COLO668 (cell line): Measurements from ENCODE around the gene AHRR.
A peak's percentile ranks its signal among the peaks of the same experiment; 100 is the strongest.

Experiments used
- DNase-seq: peaks from one replicate; lab custom pipeline; 2025; ENCODE audit not compliant: unreplicated experiment; lab: John Stamatoyannopoulos, UW

AHRR gene

DNA sequence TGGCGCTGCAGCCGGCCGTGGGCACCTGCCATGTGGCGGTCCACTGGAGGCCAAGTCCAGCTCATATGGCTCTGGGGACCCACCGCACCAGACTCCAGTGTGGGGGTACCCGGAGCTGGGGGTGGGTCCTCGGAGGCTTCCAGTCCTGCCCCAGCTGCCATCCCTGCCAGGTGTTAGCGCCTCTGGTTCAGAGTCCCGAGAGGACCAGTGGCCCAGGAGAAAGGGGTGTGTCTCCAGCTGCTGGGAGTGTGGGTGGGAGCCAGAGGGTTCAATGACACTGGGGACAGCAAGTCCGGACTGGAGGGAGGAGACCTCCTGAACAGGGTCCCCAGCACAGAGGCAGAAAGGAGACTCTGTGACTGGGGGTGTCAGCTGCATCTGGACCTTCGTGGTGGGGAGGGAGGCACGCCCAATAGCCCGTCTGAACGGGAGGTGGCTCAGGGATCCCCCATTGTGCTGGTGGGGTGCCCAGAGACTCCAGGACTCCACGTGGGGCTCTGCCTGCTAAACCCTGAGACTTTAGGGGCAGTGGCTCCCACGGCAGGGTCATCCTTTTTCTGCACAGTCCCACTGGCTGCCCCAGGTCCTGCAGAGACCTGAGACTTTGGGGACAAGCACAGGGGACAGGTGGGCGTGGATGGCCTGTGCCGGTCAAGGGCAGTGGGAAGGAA lies 2.4 kb upstream of the AHRR start:
- DNase-seq: peak; percentile 46

DNA sequence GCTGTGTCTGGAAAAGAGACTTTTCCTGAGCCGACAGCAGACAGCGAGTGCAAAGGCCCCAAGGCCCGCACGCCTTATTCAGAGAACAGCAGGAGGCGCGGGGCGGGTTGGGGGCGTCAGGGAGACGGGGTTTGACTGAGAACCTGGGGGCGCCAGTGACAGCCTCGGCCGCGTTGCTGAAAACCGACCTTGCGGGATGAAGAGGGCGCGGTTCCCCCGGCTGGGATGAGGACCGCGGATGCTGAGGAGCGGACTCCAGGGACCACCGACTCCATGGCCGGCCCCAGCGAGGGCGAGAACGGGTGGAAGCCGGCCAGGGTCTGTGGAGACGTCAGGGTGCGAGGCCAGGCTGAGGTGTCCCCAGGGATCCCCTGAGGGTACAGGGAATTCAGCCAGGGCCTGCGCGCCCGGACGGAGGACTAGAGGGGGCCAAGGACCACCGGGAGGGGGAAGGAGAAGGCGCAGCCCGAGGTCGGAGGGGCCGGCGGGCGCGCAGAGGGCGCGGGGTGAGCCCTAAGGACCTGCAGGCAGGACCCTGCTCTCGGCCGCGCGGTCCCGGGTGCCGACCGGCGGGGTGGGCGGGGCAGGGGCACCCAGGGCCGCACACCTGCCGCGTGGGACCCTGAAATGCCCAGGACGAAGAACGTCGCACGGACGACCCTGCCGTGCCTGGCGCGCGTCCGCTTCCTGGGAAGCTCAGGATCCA lies 837 bp upstream of the AHRR start:
- peak; percentile 35 for DNase-seq

DNA sequence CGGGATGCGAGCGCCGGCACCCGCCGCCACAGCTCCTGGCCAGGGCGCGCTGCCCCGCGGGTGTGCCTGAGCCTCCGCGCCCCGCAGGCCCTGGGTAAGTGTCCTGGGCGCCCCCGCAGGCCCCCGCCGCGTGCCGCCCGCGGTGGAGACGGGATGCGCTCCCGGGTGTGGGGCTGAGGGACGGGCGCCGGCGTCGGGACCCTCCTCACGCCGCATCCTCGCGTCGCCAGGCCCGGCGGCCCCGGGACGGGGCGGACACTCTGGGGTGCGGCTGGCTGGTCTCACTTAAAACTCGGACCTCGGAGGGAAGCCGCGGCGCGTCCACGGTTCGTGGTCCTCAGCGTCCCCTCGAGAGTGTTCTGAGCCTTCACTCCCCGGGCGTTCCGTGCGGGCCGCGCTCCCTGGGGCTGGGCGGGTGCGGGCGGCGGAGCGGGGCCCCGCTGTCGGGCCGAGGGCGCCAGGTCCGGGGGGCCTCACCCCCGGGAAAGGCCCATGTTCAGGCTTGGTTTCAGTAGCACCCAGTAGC lies 275 bp downstream of the AHRR start:
- no peak for DNase-seq

DNA sequence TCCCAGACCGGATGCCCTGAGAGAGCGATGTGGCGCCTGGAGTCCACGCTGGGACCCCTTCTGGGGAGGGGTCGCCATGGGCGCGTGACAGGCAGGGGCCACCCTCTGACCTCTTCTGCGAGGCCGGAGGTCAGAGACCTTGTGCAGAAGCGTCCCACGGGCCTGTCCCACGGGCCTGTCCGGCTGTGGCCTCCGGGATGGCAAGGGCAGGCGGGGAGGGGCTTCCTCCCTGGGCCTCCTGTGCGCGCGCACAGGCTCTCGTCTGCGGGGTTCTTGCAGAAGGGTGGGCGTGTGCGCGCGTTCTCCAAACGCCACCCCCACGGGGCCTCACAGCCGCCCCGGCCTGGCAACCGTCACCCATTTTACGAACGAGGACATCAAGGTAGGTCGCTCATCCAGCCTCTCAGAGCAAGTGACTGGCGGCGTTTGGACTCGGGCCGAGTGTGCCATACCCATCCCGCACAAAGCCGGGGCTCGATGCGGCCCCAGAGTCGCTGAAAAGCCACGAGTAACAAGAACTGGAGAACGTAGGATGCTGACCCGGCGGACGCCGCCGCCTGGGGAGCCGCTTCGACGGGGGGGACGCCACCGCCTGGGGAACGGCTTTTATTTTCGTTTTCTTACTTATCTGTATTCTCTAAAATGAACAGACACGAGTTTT lies 897 bp downstream of the AHRR start:
- DNase-seq: no peak

DNA sequence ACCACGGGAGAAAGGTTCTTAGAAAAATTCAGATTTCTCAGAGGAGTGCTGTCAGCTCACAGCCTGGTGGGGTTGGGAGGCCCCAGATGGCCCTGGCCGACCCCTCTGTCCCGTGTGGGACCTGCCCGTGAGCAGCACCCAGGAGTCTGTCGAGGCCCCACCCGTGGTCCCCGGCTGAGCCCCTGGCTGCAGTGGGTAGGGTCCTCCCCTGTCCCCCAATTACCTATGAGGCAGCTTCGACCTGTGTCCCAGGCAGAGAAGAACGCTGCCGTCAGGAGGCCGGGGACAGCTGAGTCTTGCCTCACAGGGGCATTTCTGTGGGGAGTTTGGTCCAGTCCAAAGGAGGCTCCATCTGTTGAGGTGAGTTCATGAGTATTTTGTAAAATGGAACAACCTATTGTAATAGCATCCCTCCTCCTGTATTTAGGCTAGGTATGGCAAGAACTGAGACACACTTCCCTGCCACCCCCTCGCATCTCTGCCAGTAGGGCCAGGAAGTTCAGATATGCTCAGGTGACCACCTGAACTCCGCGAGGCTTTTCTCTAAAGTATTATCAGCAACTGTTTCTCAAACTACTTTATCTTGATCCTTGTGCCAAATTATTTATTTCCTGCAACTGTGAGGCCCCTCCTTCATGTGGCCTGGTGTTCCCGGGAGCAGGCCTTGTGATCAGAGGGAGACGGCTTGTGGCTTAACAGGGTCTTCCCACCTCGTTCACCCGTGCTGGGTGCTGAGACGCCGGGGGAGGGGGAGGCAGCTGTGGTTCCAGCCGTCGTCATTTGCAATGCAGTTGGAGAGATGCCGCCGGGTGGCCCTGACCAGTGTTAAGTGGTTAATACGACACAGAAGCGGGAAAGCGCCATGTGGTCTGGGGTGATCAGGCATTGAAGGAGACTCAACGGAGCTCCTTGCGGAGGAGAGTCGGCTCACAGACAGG lies 1.7 kb downstream of the AHRR start:
- DNase-seq: no peak

DNA sequence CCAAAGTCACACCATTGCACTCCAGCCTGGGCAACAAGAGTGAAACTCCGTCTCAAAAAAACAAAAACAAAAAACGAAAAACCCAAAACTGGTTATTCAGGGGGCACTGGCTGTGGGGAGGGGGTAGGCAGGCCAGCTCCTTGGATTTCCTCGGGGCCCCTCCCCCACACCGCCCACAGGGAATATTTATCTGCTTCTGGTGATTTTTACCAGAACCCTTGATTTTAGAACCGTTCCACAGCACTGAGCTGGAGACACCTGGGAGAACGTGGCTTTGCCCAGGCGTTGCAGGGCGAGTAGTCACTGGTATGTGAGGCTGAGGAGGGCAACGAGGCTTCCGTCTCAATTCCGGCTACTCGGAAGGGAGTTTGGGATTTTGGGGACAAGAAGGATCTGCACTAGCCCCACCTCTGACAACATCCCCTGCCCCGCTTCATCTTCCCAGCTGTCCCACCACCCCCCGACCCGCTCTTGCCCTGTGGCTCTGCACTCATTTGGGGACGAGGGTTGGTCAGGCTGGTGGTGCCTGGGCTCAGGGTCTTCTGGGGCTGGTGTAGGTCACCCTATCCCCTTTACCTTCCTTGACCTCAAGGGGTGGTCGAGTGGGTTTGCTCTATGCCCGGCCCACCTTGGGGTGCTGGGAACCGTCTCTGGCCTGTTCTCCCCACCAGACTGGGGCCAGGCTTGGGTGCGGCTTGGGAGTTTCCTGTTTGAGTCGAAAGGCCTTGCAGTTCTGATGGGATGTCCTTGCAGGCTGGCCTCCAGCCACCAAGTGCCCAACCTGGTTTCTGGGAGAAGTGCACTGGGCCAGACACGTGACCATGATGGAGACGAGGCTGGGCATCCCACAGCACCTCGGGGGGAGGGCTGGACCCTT lies 3.5 kb downstream of the AHRR start:
- DNase-seq: no peak

DNA sequence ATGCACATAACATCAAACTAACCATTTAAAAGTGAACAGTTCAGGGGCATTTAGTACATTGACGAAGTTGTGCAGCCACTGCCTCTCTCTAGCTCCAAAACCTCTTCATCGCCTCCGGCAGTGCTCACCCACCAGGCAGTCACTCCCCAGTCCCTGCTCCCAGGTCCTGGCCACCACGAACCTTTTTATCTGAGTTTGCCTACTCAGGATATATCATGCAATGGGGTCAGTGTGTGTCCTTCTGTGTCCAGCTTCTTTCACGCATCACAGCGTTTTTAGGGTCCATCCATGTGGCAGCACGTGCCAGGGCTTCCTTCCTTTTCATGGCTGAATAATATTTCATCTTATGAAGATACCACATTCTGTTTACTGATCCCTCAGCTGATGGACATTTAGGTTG lies 4.6 kb downstream of the AHRR start:
- no peak for DNase-seq

DNA sequence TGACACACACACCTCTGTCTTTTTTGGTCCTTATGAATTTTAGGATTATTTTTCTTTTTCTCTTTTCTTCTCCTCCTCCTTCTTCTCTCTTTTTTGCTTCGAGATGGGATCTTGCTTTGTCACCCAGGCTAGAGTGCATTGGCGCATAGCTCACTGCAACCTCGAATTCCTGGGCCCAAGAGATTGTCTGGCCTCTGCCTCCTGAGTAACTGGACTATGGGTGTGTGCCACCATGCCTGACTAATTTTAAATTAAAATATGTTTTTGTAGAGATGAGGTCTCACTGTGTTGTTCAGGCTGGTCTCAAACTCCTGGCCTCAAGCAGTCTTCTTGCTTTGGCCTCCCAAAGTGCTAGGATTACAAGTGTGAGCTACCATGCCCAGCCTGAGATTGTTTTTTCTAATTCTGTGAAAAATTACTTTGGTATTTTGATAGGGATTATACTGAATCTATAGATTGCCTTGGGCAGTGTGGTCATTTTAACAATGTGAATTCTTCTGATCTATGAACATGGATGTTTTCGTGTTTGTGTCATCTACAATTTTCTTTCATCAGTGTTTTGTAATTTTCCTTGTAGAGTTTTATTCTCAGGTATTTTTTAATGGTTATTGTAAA lies 7.7 kb downstream of the AHRR start:
- no peak for DNase-seq

DNA sequence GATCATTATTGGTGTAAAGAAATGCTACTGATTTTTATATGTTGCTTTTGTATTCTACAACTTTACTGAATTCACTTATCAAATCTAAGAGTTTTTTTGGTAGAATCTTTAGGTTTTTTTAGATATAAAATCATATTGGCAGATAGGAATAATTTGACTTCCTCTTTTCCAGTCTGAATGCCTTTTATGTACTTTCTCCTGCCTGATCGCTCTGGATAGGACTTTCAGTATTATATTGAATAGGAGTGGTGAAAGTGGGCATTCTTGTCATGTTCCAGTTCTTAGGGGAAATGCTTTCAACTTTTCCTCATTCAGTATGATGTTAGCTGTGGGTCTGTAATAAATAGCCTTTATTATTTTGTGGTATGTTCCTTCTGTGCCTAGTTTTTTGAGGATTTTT lies 8.3 kb downstream of the AHRR start:
- DNase-seq: no peak

DNA sequence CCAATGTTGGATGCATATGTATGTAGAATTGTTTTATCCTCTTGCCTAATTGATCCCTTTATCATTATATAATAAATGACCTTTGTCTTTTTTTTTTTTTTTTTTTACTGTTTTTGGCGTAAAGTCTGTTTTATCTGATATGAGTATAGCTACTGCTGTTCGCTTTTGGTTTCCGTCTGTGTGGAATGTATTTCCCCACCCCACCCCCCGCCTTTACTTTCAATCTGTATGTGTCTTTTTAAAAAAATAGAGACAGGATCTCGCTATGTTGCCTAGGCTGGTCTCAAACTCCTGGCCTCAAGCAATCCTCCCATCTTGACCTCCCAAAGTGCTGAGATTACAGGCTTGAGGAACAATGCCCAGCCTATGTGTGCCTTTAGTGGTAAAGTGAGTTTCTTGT lies 11.3 kb downstream of the AHRR start:
- no peak for DNase-seq

DNA sequence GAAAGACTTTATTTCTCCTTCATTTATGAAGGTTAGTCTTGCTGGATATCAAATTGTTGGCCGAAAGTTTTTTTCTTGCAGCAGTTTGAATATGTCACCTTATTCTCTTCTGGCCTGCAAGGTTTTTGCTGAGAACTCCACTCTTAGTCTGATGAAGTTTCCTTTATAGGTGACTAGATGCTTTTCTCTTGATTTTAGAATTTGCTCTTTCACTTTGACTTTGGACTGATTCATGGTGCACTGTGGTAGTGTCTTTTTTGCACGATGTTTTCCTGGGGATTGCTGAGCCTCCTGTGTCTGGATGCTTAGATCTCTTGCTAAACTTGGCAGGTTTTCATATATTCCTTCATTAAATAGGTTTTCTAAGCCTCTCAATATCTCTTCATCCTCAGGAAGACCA lies 12.4 kb downstream of the AHRR start:
- no peak for DNase-seq

DNA sequence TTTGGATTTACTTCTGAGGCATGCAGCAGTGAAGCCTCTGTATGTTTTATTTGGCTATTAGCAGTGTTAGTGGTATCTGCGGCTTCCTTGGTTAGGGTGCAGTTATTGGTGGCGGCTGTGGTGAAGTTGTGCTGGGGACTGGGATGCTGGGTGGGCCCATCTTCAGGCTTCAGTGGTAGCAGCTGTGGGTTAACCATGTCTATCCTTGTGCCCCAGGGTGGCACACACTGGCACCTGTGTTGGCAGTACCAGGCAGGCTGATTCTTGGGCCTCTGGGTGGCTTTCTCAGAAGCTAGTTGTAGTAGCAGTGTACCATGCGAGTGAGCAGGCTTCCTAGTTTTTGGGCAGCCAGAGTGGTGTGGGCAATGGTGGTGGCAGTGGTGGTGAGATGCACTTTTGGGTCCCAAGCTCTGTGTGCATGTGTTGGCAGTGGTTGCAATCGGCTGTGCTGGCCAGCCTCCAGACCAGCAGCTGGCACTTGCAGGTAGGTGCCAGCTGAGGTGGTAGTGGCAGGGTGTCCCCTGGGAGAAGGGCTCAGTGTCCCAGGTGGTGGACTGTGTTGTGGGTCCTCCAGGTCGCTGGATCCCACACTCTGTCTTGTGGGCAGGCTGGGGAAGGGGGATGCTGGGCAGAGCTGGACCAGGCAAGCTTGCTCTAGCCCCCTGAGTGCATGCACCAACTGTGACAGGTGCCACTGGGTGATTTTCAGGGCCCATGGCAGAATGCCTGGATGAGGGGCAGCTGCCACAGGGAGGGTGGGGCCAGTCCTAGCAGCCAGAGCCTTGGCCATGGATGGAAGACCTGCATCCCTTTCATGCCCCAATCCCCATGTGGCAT lies 13.6 kb downstream of the AHRR start:
- no peak for DNase-seq

DNA sequence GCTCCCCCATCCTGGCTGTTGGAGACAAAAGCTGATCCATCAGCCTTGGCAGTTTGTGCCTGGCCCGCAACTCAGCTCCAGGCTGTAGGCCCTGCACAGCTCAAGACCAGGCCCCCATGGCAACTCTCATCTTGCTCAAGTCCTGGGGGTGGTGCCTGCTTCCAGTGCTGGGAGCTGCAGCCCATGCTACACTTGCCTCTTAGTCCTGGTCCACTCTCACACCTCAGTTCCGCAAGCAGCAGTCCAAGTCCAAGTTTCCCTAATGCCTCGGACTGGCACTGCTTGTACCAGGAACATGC lies 14.2 kb downstream of the AHRR start:
- DNase-seq: no peak

DNA sequence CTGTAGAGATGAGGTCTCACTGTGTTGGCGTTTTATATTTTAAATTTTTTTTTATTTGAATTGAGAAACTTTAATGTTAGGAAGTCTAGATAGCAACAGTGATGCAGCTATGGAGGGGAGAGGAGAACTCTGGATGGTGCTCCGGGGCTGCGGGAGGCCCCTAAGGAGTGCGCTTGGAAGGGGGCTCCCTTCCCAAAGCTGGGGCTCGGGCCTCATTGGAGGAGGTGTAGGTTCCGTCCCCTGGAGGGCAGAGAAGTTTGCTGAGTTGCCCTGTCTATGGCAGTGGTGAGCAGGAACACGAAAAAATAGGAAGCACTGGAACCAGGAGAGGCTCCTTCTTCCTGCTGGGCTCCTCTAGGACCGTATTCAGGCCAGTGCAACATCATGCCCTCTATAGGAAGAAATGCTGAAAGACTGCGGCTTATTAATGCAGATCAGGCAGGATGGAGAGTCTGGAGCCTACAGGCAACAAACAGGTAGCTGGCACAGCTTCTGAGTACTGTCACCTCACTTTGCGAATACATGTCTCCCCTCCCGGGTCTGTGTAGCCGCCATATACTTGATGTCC lies 16.1 kb downstream of the AHRR start:
- DNase-seq: no peak

DNA sequence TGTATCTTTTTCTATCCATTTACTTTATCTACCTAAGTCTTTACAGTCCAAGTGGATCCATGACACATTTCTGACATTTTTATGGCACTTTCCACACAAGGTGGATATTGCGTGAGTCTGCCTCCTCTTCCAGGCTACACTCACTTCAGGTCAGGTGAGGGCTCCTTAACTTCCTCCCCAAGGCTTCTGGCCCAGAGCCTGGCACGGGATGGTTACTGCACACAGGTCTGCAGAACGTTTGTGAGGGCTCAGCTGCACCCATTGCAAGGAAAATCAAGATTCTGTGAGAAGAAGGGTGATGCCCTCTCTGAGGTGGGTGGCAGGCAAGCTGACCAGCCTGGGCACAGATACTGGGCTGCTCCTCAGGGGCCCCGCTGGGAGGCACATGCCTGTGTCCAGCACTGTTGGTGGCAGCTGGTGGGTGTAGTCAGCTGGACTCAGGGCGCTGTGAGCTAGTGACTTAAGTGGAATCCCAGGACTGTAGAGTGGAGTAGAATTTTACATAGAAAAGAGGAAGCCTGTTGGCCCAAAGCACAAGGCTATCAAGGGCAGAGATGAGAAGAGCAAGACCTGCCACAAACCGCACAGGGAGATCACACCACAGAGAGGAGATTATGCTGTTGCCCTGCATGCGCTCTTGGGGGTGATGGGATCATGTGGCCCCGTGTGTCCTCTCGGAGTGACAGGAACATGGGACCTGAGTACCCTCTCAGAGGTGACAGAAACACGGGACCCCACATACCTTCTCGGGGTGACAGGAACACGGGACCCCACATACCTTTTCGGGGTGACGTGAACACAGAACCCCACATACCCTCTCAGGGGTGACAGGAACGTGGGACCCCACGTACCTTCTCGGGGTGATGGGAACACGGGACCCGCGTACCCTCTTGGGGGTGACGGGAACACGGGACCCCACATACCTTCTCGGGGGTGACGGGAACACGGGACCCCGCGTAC lies 21.3 kb downstream of the AHRR start:
- DNase-seq: no peak

DNA sequence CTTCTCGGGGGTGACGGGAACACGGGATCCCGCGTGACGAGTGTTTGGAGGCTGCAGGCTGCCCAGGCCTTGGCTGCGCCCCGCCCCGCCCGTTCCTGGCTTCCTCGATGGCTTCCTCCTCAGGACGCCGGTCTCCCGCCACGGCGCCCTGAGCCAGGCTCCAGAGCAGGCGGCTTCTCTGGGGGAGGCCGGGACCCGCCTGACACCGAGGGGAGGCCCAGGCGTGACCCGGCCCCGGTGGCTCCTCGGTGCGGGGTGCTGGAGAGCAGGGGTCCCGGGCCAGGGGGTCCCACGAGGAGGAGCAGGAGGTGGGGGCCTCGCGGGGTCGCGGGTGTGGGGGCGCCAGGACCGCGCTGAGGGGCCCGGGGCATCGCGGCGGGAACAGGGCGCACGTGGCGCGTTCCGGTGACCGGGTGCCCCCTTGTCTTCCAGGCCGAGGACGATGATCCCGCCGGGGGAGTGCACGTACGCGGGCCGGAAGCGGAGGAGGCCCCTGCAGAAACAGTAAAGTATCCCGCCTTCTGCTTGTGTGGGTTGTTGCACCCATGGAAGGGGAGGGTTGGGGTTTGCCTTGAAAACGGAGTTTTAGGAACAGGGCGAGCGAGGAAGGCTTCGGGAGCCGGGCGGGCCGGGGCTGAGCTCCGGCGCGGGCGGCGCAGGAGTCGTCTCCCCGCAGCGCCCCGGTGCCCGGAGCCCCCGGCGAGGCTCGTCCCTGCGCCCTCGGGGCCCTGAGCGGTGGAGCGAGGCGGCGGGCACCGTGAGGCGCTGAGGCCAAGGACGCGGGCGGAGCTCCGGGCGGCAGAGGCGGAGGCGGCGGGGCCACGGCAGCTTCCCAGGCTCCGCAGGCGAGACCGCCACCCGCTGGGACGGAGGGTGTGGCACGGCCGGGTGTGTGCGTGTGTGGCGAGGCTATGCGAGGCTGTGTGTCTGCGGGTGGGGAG lies 22.2 kb downstream of the AHRR start:
- peak; percentile 88 for DNase-seq
